Activated T-cell treated with anti-CD3 and anti-CD28 coated beads for 1 hour (primary cell): ENCODE results near the gene HMCN1.
"Not testable (repeated sequence)": the region's sequence is repeated elsewhere in the genome, so short reads cannot be mapped to it uniquely, and the experiment has no call there.

Experiments
- DNase-seq: peaks from one replicate; pipeline ENCODE4 v3.0.0-alpha.2; 2020; ENCODE audit warnings: low read depth

HMCN1 gene

GRCh38 chr1:185741551-185741950 lies 7.4 kb downstream of the HMCN1 start:
- no peak for DNase-seq

GRCh38 chr1:185742403-185742802 lies 8.2 kb downstream of the HMCN1 start:
- no peak for DNase-seq

GRCh38 chr1:185745165-185745564 lies 11.0 kb downstream of the HMCN1 start:
- DNase-seq = no peak

DNA sequence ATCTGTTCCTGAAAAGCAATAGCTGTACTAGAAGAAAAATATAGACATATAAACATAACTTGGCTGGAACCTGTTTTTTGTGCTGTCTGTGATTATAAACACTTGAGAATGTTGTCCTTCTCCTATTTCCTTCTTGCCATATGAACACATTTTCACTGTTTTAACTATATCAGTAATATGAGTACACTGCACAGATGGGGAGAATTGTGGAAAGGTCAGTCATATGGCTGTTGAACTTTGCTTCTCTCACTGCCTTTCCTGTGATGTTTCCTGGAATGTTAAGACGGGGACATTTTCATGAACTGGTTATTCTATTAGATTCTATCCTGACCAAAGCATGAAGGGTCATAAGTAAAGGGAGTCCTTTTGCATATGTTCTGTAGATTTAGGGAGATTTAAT lies 24.9 kb downstream of the HMCN1 start:
- DNase-seq = no peak

DNA sequence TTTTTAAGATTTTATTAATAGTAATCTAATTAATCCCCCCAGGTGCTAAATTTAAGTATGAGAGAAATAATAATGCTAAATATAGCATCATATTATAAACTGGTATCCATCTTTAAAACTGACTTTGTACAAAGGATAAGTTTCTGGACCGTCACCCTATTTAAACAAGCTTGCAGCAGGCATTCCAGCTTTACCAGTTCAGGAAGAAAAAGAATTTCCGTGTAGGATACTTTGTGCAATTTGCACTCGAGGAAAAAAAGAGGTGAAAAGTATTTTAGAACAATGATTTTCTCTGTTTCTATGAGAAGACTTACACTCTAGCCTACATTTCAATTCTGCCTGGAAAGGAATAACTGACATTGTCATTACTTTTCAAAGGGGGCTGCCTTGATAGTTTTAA lies 27.6 kb downstream of the HMCN1 start:
- DNase-seq = no peak

GRCh38 chr1:185767508-185768120 lies 33.4 kb downstream of the HMCN1 start:
- no peak for DNase-seq

- no peak for DNase-seq
Measured at GRCh38 chr1:185768371-185768770, 34.2 kb downstream of the HMCN1 start.

DNA sequence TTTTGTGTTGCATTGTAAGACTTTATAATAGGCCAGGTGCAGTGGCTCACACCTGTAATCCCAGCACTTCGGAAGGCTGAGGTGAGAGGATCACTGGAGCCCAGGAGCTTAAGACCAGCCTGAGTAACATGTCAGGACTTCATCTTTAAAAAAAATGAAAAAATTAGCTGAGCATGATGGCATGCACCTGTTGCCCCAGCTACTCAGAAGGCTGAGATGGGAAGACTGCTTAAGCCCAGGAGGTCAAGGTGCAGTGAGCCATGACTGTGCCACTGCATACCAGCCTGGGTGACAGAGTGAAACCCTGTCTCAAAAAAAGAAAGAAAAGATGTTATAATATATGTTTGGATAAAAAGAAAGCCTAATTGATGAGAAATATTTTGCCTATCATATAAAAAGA lies 34.9 kb downstream of the HMCN1 start:
- no peak for DNase-seq

- DNase-seq = no peak
Measured at GRCh38 chr1:185774394-185774793, 40.2 kb downstream of the HMCN1 start.

- DNase-seq = no peak
Measured at GRCh38 chr1:185775501-185775900, 41.3 kb downstream of the HMCN1 start.

GRCh38 chr1:185776522-185776921 lies 42.3 kb downstream of the HMCN1 start:
- no peak for DNase-seq

DNA sequence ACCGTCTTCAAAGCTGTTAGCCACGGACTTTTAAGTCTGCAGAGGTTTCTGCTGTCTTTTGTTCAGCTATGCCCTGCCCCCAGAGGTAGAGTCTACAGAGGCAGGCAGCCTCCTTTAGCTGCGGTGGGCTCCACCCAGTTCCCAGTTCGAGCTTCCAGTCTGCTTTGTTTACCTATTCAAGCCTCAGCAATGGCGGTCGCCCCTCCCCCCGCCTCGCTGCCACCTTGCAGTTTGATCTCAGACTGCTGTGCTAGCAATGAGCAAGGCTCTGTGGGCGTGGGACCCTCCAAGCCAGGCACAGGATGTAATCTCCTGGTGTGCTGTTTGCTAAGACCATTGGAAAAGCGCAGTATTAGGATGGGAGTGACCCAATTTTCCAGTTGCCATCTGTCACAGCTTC lies 49.7 kb downstream of the HMCN1 start:
- not testable (repeated sequence) for DNase-seq

GRCh38 chr1:185785586-185785985 lies 51.4 kb downstream of the HMCN1 start:
- no peak for DNase-seq

GRCh38 chr1:185786524-185786923 lies 52.3 kb downstream of the HMCN1 start:
- DNase-seq = no peak

GRCh38 chr1:185787238-185787637 lies 53.0 kb downstream of the HMCN1 start:
- DNase-seq = no peak

- no peak for DNase-seq
Measured at GRCh38 chr1:185788386-185788785, 54.2 kb downstream of the HMCN1 start.

GRCh38 chr1:185789501-185790193 lies 55.5 kb downstream of the HMCN1 start:
- no peak for DNase-seq

GRCh38 chr1:185790194-185790735 lies 56.1 kb downstream of the HMCN1 start:
- DNase-seq = no peak

DNA sequence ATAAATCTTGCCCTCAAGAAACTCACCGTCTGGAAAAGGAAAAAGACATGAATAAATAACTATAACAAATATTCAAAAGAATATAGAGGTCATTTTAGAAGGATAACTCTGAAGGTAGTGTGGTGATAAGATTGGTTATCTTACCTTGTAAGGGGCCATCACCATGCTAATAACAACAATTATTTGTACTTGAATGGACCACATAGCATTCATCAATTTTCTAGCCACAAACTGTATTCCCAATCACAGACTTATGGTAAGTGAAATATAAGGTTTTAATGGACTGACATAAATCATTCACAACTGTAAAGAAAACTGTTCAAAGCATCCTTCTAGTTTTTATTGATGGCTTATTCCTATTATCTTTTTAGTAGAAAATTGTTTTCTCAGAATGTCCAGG lies 57.8 kb downstream of the HMCN1 start:
- DNase-seq = no peak

GRCh38 chr1:185794495-185794894 lies 60.3 kb downstream of the HMCN1 start:
- not testable (repeated sequence) for DNase-seq

DNA sequence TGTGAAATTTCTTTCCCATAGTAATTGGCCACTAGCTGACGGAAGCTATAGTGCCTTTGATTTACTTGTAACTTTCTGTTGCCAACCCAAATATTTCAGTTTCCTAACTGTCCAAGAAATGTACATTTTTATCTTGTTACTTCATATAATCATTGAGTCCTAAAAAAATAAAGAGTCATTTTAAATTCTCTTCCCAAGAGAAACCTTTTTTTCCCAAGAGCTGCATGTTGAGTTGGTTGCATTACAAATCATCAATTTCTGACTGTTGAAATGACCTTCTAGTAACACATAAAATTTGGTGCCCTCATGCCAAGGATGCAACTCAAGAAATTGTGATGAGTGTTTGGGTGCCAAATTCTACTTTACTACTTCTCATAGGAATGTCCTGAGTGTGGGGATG lies 61.0 kb downstream of the HMCN1 start:
- DNase-seq = no peak

DNA sequence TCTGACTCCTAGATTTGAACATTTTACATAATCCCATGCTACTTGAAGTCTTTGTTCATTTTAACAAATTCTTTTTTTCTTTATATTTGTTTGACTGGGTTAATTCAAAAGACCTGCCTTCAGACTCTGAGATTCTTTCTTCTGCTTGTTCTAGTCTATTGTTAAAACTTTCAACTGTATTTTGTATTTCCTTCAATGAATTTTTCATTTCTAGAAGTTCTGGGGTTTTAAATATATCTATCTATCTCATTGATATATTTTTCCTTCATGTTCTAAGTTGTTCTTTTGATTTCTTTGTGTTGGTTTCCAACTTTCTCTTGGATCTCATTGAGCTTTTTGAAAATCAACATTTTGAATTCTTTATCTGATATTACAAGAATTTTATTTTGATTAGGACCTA lies 64.3 kb downstream of the HMCN1 start:
- no peak for DNase-seq

GRCh38 chr1:185803241-185803640 lies 69.0 kb downstream of the HMCN1 start:
- no peak for DNase-seq

- DNase-seq = no peak
Measured at GRCh38 chr1:185804206-185804605, 70.0 kb downstream of the HMCN1 start.
